Stimulated activated naive CD4-positive, alpha-beta T cell treated with Interleukin-2 at 50 U/mL for 16 hours (primary cell): Measurements from ENCODE around the gene RSBN1.
"Not testable (repeated sequence)": the region's sequence is repeated elsewhere in the genome, so short reads cannot be mapped to it uniquely, and the experiment has no call there.

ENCODE experiments used
- DNase-seq: peaks from one replicate; lab custom pipeline; 2025; lab: John Stamatoyannopoulos, UW

The RSBN1 gene

DNA sequence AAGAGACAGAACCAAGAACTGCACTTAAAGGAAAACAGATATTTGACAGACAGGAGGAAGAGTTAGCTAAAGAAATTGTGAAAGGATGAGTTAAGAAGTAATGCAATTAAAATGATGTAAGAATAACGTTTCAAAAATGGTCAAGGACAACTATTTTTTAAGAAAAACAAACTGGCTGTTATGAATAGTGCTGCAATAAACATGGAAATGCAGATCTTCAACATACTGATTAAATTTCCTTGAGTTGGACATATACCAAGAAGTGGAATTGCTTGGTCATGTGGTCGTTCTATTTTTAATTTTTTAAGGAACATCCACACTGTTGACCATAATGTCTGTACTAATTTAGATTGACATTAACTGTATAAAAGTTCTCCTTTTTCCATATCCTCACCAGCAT, 29.9 kb downstream of the RSBN1 start:
- DNase-seq: no peak

DNA sequence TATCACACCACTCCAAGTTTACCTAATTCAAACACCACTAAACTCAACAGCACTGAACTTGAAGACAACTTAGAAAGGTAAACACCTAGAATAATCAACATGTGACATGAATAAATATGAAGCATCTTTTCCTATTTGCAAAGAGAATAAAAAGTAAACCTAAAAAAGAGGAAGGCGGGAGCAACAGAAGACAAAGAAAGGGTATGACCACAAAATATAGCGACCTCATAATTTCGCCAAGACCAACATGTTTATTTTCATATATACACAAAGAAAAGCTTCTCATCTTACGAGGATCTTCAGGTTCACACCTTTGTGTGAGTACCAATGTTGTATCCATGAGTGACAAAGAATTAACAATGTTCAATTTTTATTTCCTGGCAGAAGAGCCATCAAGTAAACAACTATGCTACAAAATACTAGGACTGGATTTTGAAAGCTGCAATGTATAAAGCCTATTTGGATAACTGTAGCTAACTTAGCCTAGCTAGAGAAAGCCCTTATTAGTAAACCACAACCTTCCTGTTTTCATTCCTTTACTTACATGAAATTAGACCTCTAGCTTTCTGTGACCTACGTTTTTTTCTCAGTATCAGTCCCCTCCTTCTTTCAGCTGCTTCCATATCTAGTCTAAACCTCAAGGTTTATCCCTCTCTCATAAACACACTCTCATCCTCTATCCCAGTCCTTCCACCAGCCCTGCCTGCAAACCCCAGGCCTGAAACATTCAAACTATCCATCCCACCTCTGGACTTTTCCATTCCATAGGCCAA, 31.7 kb downstream of the RSBN1 start:
- no peak for DNase-seq

DNA sequence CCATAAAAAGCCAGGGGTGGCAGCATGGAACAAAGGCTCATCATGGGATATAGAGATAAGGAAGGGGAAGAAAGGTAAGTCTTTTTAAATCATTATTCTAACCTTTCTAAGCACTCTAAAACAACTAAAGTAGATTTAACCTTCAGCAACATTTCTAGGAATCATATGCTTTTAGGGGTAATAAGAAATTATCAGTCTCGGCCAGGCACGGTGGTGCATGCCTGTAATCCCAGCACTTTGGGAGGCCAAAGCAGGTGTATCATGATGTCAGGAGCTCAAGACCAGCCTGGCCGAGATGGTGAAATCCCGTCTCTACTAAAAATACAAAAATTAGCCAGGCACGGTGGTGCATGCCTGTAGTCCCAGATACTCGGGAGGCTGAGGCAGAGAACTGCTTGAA, 32.7 kb downstream of the RSBN1 start:
- no peak for DNase-seq

DNA sequence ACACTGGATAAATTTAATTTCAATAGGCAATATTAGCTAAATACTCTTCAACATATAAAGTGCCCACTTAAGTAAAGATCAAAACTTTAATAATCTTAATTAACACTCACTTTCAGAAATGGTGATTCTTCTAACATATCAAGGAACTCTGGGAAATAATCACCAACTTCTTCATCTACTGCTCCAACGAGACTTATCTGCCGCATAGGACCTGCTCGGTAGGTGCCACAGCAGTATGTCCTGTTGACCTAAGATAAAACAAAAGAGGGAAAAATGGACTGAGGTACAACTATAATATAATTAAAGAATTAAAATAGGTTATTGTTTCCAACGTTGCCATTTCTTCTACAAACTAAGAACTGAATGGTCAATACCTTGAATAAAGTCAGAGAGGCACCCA, 34.7 kb downstream of the RSBN1 start:
- no peak for DNase-seq

GRCh38 chr1:113770031-113770430, 42.2 kb downstream of the RSBN1 start:
- DNase-seq: no peak

- DNase-seq: no peak
Observed at GRCh38 chr1:113769601-113769970, 42.7 kb downstream of the RSBN1 start.

GRCh38 chr1:113768916-113769600, 43.2 kb downstream of the RSBN1 start:
- DNase-seq: no peak

DNA sequence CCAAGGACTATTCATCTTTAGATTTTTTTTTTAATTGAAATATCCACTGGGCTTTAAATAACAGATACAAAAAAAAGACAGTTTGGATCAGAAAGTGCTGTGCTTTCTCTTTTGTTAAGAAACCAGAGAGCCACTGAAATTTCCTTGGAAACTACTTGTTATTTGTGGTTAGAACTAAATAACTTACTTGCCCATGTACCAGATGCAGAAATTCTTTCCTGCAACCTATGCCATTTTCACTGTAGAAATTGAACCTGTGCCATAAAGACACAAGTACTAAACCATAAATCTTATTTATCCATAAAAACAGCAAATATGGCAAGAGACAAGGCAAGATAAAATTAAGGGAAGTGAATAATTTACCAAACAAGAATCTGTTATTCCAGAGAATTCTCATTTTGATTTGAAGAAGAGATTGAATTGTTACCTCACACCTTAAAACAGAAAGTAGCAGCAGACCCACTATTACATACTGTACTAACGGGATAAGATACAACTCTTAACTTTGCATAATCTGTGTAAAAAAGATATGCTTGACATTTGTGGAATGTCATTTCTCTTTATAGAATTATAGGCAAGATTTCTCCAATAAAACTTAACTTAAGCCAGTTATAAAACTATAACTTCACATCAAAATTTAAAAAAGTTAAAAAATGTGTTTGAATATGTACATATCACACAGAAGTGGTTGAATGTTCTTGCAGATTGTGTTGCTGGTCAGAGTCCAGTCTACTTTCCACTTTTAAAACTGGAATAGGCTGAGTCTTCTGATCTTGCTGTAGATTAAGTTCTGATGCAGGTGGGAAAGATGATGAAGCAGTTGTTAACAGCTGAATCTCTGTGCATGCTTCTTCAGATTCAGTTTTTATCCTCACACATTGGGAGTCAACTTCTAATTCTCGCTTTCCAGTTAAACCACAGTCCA, 46.7 kb downstream of the RSBN1 start:
- DNase-seq: no peak

- DNase-seq: no peak
Observed at GRCh38 chr1:113763661-113764060, 48.6 kb downstream of the RSBN1 start.

- DNase-seq: no peak
Observed at GRCh38 chr1:113761937-113762336, 50.3 kb downstream of the RSBN1 start.

DNA sequence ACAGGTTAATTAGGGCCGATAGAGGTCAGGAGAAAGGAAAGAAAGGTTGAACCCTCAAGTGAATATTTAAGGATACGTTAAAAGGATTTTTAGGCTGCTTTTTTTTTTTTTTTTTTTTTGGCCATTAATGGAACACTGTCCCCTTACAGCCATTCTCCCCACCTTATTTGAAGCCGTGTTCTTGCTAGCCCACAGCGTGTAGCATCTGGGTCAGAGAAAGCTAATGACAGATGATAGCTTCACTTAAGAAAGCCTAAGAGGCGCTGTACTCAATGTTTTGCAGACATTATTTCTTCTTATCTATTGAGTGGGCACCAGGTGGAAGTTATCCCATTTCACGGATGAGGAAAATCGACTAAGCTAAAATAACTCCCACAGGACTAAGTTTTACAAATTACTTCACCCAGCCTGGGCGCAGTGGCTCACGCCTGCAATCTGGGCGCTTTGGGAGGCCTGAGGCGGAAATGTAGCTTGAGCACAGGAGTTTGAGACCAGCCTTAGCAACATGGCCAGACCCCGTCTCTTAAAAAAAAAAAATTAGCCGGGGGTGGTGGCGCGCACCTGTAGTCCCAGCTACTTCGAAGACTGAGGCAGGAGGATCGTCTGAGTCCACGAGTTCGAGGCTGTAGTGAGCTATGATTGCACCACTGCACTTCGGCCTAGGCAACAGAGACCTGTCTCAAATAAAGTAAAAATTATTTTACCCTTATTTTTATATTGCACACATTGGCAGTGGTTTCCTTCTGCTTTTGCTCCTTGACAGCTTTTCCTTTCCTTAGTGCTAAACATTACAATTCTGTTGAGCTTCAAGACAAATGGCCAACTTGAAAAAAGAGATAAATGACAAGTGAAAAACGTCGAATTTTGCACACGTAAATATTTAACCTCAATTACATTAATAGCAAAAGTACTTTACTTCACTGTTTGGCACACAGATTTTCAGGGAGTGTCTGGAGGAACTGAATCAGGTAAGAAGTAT, 51.9 kb downstream of the RSBN1 start:
- DNase-seq: no peak

- DNase-seq: peak; percentile 52
Observed at GRCh38 chr1:113759333-113760101, 52.8 kb downstream of the RSBN1 start, which contains the start of gene PHTF1. TSS of gene PHTF1 (minus strand) at chr1:113759486. CDS start at chr1:113758703, 783 bp downstream.

DNA sequence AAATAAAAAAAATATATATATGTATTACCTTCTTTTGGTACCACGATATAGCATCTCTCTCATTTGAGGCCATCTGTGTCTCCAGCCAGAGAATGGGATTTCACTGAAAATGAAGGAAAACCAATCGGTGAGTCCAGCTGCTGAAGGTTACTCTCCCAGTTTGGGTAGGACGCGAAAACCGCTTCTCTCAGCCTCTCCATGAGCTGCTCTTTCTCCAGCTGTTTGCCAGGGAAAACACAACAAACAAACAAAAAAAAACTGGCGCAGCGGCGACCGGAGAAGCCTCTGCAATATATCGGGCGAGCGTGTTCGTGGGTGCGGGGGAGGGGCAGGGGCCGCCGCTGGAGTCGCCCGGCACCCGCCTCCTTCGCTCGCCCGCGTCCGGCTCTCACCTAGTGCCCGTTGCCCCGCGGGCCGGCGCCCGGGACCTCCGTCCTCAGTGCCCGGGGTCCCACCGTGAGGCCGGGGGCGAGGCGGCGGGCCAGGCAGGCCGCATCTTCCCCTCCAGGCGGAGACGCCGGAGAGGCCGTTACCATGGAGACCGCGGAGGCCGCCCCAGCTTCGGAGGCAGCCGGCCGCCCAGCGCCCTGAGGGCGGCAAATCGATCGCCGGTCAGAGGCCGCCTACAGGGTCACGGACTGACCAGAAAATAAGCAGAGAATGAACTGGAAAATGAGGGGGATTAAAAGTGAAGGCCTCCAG, 53.5 kb downstream of the RSBN1 start:
- peak; percentile 47 for DNase-seq

GRCh38 chr1:113756461-113756860, 55.8 kb downstream of the RSBN1 start:
- DNase-seq: no peak

DNA sequence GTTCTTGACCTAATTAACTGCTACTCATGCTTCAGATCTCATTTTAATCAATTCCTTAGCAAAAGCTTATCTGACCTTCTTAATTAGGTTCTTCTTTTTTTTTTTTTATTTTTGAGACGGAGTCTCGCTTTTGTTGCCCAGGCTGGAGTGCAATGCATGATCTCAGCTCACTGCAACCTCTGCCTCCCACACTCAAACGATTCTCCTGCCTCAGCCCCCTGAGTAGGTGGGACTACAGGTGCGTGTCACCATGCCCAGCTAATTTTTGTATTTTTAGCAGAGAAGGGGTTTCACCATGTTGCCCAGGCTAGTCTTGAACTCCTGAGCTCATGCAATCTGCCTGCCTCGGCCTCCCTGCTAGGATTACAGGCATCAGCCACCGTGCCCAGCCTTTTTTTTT, 58.9 kb downstream of the RSBN1 start:
- DNase-seq: not testable (repeated sequence)

GRCh38 chr1:113751516-113751915, 60.8 kb downstream of the RSBN1 start:
- no peak for DNase-seq

DNA sequence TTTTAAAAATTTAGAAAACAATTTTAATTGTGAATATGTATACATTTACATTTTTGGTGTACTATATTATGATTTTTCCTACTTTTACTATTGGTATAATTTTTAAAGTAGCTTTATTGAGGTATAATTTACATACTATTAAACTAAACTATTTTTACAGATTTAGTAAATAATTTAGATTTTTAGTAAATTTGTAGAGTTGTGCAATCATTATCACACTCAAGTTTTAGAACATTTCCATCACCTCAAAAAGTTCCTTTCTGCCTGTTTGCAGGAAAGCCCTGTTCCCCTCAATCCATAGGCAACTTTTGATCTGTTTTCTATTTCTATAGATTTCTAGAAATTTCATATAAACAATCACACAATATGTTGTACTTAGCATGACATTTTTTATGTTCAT, 61.2 kb downstream of the RSBN1 start:
- DNase-seq: no peak

- DNase-seq: no peak
Observed at GRCh38 chr1:113749402-113749801, 62.9 kb downstream of the RSBN1 start.

DNA sequence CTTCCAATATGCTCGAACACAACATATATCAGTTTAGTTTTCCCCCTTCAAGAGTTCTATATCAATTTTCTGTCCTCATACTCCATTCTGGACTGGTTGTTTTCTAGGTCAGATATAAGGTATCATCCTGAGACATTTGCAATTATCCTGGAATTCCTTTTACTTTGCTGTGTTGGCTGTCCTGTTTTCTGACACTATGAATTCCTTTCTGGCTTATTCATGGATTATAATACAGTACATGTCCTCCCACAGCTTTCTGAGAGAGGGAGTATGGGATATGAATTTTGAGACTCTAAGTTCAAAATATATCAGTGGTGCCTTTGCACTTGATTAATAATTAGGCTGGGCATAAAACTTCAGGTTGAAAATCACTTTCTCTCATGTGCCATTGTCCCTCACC, 64.9 kb downstream of the RSBN1 start:
- DNase-seq: no peak

- no peak for DNase-seq
Observed at GRCh38 chr1:113745425-113745824, 66.9 kb downstream of the RSBN1 start.
